Measurements from ENCODE around the gene PLGRKT. TPM values are rescaled to one million over a fixed set of nuclear protein-coding genes. Genes with fewer than 3 reads are reported as not detected.
"Not testable (repeated sequence)": the region's sequence is repeated elsewhere in the genome, so short reads cannot be mapped to it uniquely, and the experiment has no call there.

Gene PLGRKT
- total RNA-seq, 2 experiments from 2014 or later = 29.8 to 31.5 TPM

GRCh38 chr9:5421163-5421562 lies 16.6 kb downstream of the PLGRKT start:
- Mint-ChIP-seq H3K36me3 (peaks cover 15% of the 10 kb centered on the region), H3K9me3 (ENCODE audit: low read depth) (no peaks in the 10 kb centered on the region), H3K27me3 (no peaks in the 10 kb centered on the region), H3K27ac (no peak overlapping the region), H3K4me3 (no peak overlapping the region), H3K4me1 (peaks cover 4% of the 10 kb centered on the region)
- ATAC-seq = no peak
- CTCF ChIA-PET = interaction anchor here (0.9 to 6.0 kb wide), 2 partner anchors 16 to 235 kb away, joined by 3 to 55 read pairs; partner anchors contain the start of gene PLGRKT
- DNase-seq = no peak

DNA sequence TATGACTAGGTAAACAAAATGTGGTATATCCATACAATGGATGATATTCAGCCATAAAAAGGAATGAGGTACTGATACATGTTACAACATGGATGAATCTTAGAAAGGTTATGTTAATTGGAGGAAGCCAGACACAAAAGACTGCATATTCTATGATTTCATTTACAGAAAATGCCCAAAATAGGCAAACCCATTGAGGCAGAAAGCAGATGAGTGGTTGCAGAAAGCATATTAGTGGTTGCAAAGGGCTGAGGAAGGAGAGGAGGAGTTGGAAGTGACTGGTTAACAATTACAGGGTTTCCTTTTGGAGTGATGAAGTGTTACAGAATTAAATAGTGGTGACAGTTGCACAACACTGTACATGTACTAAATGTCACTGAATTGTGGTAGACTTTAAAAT lies 17.7 kb downstream of the PLGRKT start:
- Mint-ChIP-seq H3K4me3 (no peak overlapping the region), H3K27ac (no peak overlapping the region), H3K27me3 (no peaks in the 10 kb centered on the region), H3K9me3 (ENCODE audit: low read depth) (no peaks in the 10 kb centered on the region), H3K36me3 (peaks cover 22% of the 10 kb centered on the region), H3K4me1 (peaks cover 4% of the 10 kb centered on the region)
- no peak for DNase-seq
- ATAC-seq = no peak
- CTCF ChIA-PET = no interaction called here

DNA sequence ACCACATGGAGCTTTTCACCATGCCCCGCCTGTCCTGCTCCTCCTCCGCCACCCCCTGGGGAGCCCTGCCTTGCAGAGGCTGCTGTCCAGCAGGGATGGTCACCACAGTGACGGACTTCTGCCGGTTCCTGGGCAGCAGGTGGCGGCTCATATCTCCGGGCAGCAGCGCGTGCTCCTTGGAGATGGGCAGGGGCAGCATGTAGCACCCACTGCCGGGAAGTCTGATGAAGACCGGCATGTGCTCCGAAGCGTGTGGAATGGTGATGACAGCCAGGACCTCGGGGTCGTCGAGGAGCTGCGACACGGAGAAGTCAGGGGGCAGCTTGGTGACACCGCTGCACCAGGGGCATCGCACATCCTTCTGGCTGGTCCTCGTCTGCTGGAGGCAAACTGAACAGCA lies 19.2 kb downstream of the PLGRKT start:
- no peak overlapping the region for H3K27ac Mint-ChIP-seq
- peaks cover 4% of the 10 kb centered on the region for H3K4me1 Mint-ChIP-seq
- no peak for DNase-seq
- CTCF ChIA-PET = interaction anchor here (1.0 kb wide), 1 partner anchor 232 kb away, joined by 3 read pairs; no protein-coding TSS in a partner anchor
- no peaks in the 10 kb centered on the region for H3K9me3 Mint-ChIP-seq (ENCODE audit: low read depth)
- peaks cover 30% of the 10 kb centered on the region for H3K36me3 Mint-ChIP-seq
- no peak overlapping the region for H3K4me3 Mint-ChIP-seq
- no peaks in the 10 kb centered on the region for H3K27me3 Mint-ChIP-seq
- ATAC-seq = no peak

- no peaks in the 10 kb centered on the region for H3K9me3 Mint-ChIP-seq (ENCODE audit: low read depth)
- H3K4me1 Mint-ChIP-seq = peaks cover 4% of the 10 kb centered on the region
- ATAC-seq (no peak), DNase-seq (no peak)
- H3K4me3 Mint-ChIP-seq = no peak overlapping the region
- no peaks in the 10 kb centered on the region for H3K27me3 Mint-ChIP-seq
- peaks cover 40% of the 10 kb centered on the region for H3K36me3 Mint-ChIP-seq
- CTCF ChIA-PET = interaction anchor here (0.7 to 1.5 kb wide), 3 partner anchors 133 to 231 kb away, joined by 3 to 5 read pairs (median 5); no protein-coding TSS in a partner anchor
- H3K27ac Mint-ChIP-seq = no peak overlapping the region
These were observed 20.8 kb downstream of the PLGRKT start for GRCh38 chr9:5416953-5417352.

GRCh38 chr9:5408596-5408995 lies 29.1 kb downstream of the PLGRKT start:
- CTCF ChIA-PET = no interaction called here
- no peak overlapping the region for H3K27ac Mint-ChIP-seq
- H3K27me3 Mint-ChIP-seq = no peaks in the 10 kb centered on the region
- DNase-seq = no peak
- no peaks in the 10 kb centered on the region for H3K4me1 Mint-ChIP-seq
- no peak overlapping the region for H3K4me3 Mint-ChIP-seq
- no peak for ATAC-seq
- peaks cover 18% of the 10 kb centered on the region for H3K9me3 Mint-ChIP-seq (ENCODE audit: low read depth)
- peaks cover 50% of the 10 kb centered on the region for H3K36me3 Mint-ChIP-seq

DNA sequence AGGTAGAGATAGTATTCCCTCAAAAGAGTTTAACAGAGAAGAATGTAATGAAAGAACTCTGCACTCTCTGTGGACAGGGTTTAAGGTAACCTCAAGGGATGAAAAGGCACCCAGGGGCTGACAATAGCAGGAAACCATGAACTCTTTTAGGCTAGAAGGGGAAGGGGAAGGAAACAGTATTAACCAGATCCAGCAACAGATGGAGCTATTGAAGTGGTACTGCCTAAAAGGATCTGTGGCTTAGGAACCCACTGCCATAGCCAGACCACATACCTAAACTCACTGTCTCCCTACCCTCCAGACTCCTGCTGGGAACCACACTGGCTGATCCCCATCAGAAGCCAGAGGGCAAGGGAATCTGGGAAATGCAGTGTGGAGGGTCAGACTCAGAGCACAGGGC lies 35.5 kb downstream of the PLGRKT start:
- Mint-ChIP-seq H3K9me3 (ENCODE audit: low read depth) (peaks cover 9% of the 10 kb centered on the region), H3K27ac (no peak overlapping the region), H3K4me1 (peaks cover 8% of the 10 kb centered on the region), H3K27me3 (no peaks in the 10 kb centered on the region), H3K4me3 (no peak overlapping the region), H3K36me3 (peaks cover 22% of the 10 kb centered on the region)
- no peak for ATAC-seq
- CTCF ChIA-PET = no interaction called here
- no peak for DNase-seq

DNA sequence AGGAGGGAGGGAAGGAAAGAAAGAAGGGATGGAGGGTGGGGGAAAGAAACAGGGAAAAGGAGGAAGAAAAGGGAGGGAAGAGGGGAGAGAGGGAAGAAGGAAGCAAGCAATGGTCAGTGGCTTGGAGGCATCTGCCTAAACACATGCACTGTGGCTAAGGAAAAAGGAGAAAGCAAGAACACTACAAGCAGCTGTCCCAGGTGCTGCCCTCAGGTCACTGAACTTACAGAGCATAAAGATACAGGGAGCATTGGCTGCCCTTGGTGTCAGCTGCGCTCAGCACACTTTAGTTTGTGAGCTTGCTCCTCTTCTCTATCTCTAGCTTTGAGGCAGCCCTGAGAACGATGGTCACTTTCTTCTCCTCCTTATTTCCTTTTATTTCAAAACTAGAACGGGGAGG lies 40.2 kb downstream of the PLGRKT start:
- ATAC-seq; H3K27me3 Mint-ChIP-seq; H3K27ac Mint-ChIP-seq; H3K36me3 Mint-ChIP-seq; H3K4me3 Mint-ChIP-seq; CTCF ChIA-PET; DNase-seq; H3K9me3 Mint-ChIP-seq (ENCODE audit: low read depth): not testable (repeated sequence)
- H3K4me1 Mint-ChIP-seq = peaks cover 14% of the 10 kb centered on the region

DNA sequence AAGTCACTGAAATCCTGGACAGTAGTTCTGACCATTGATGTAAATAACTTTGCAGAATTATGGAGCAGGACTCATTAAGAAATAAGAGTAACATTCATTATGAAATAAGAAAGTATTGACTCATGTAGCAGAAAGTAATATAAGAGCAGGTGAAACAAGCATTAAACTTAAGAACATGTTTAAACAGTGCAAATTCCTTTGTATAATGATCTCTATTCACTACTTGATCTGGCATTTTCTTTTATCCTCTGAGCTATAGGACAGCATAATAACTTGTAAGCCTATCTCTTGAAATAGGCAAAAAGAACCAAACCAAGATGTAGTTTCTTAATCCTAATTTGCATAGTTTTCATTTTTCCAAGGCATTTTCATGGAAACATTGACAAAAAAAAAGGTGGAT lies 42.3 kb downstream of the PLGRKT start:
- H3K4me1 Mint-ChIP-seq = peaks cover 10% of the 10 kb centered on the region
- CTCF ChIA-PET = interaction anchor here (0.9 kb wide), 1 partner anchor 43 kb away, joined by 3 read pairs; no protein-coding TSS in a partner anchor
- no peak for DNase-seq

DNA sequence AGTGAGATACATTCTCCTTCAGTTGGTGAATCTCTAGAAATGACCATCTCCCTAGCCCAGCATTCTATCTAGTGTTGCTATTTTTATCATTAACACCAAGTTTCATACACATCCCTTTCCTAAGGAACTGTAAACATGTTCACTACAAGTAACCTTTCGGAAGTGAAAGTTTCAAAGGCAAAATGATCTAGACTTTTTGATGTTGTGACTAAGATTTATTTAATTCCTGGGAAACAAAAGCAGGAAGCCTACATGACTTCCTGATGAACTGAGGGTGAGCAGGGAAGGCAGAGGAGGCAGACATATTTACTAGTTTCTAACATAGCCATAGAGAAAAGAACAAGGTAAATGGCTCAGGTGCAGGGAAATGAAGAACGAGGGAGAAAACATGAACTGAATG lies 43.7 kb downstream of the PLGRKT start:
- H3K36me3 Mint-ChIP-seq; H3K27ac Mint-ChIP-seq; CTCF ChIA-PET; H3K4me3 Mint-ChIP-seq; ATAC-seq; H3K27me3 Mint-ChIP-seq; DNase-seq; H3K9me3 Mint-ChIP-seq (ENCODE audit: low read depth): not testable (repeated sequence)
- H3K4me1 Mint-ChIP-seq = peaks cover 25% of the 10 kb centered on the region

More for the DNA sequence above, 42.3 kb downstream of the PLGRKT start:
- Mint-ChIP-seq H3K27ac (no peak overlapping the region), H3K9me3 (ENCODE audit: low read depth) (no peaks in the 10 kb centered on the region), H3K27me3 (no peaks in the 10 kb centered on the region), H3K36me3 (peaks cover 4% of the 10 kb centered on the region), H3K4me3 (no peak overlapping the region)
- no peak for ATAC-seq

- no peak overlapping the region for H3K4me3 Mint-ChIP-seq
- no peak overlapping the region for H3K27ac Mint-ChIP-seq
- H3K36me3 Mint-ChIP-seq = peaks cover 4% of the 10 kb centered on the region
- H3K9me3 Mint-ChIP-seq (ENCODE audit: low read depth) = no peaks in the 10 kb centered on the region
- peaks cover 29% of the 10 kb centered on the region for H3K4me1 Mint-ChIP-seq
- ATAC-seq (no peak), DNase-seq (no peak)
- CTCF ChIA-PET = no interaction called here
- no peaks in the 10 kb centered on the region for H3K27me3 Mint-ChIP-seq
These were observed 44.2 kb downstream of the PLGRKT start for GRCh38 chr9:5393497-5393896.

GRCh38 chr9:5392285-5392684 lies 45.4 kb downstream of the PLGRKT start:
- H3K27me3 Mint-ChIP-seq = no peaks in the 10 kb centered on the region
- H3K9me3 Mint-ChIP-seq (ENCODE audit: low read depth) = no peaks in the 10 kb centered on the region
- DNase-seq (no peak), ATAC-seq (no peak)
- peaks cover 39% of the 10 kb centered on the region for H3K4me1 Mint-ChIP-seq
- peaks cover 6% of the 10 kb centered on the region for H3K36me3 Mint-ChIP-seq
- no peak overlapping the region for H3K4me3 Mint-ChIP-seq
- no peak overlapping the region for H3K27ac Mint-ChIP-seq
- CTCF ChIA-PET = no interaction called here

DNA sequence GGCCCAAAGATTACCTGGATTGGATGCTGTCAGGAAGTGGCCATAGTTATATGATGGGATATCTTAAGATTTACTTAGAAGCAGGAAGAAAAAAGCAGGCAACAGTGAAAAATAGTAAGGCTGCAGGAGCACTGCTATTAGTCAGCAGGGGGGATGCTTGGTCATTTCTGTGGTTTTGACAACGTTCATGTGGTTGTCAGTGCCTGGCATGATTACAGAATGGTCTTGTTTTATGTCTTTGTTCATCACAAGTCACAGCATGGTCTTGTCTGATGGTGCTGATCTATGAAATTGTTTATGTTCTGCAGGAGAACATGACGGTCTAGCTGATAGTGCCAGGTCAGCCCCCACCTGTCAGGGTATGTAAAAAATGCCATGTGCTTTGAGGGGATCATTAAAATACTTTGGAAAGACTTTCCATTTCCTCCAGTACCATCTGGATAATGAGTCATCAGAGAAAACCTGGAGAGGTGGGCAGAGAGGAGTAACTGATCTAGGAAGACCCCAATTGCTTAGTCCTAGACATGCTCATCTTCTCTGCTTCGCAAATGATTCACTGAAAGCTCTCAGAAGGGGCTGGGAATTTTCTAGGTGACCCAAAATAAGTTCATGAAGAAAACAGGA lies 48.5 kb downstream of the PLGRKT start:
- no peaks in the 10 kb centered on the region for H3K9me3 Mint-ChIP-seq (ENCODE audit: low read depth)
- CTCF ChIA-PET = no interaction called here
- peak; percentile 82 for DNase-seq
- H3K27ac Mint-ChIP-seq = peak overlapping the region; percentile 60
- peak; percentile 86 for ATAC-seq
- H3K4me1 Mint-ChIP-seq = peaks cover 47% of the 10 kb centered on the region
- H3K27me3 Mint-ChIP-seq = no peaks in the 10 kb centered on the region
- H3K4me3 Mint-ChIP-seq = no peak overlapping the region
- peaks cover 4% of the 10 kb centered on the region for H3K36me3 Mint-ChIP-seq

GRCh38 chr9:5388026-5388819 lies 49.5 kb downstream of the PLGRKT start:
- H3K27ac Mint-ChIP-seq = no peak overlapping the region

GRCh38 chr9:5384436-5384835 lies 53.3 kb downstream of the PLGRKT start:
- CTCF ChIA-PET = no interaction called here
- H3K27me3 Mint-ChIP-seq = no peaks in the 10 kb centered on the region
- peaks cover 32% of the 10 kb centered on the region for H3K4me1 Mint-ChIP-seq
- no peak overlapping the region for H3K4me3 Mint-ChIP-seq
- H3K36me3 Mint-ChIP-seq = peaks cover 12% of the 10 kb centered on the region
- H3K9me3 Mint-ChIP-seq (ENCODE audit: low read depth) = peaks cover 1% of the 10 kb centered on the region
- H3K27ac Mint-ChIP-seq = peak overlapping the region; percentile 29
- no peak for ATAC-seq
- no peak for DNase-seq

More at GRCh38 chr9:5388026-5388819, 49.5 kb downstream of the PLGRKT start:
- Mint-ChIP-seq H3K4me3 (no peak overlapping the region), H3K27me3 (no peaks in the 10 kb centered on the region), H3K9me3 (ENCODE audit: low read depth) (no peaks in the 10 kb centered on the region), H3K4me1 (peaks cover 44% of the 10 kb centered on the region), H3K36me3 (peaks cover 2% of the 10 kb centered on the region)
- CTCF ChIA-PET = no interaction called here
- ATAC-seq (no peak), DNase-seq (no peak)

All from activated CD8-positive, alpha-beta memory T cell treated with anti-CD3 and anti-CD28 coated beads, Interleukin-2, amount 10 ng/mL, durations not matched to agents 7 days and 5 days (primary cell).